GM21515 (cell line): ENCODE measurements around the gene PHLPP1.

Experiments
- ATAC-seq: cut with Tn5 transposase; IDR thresholded peaks from one replicate; pipeline ENCODE4 v1.9.1; 2021; ENCODE audit not compliant: unreplicated experiment

Gene PHLPP1

DNA sequence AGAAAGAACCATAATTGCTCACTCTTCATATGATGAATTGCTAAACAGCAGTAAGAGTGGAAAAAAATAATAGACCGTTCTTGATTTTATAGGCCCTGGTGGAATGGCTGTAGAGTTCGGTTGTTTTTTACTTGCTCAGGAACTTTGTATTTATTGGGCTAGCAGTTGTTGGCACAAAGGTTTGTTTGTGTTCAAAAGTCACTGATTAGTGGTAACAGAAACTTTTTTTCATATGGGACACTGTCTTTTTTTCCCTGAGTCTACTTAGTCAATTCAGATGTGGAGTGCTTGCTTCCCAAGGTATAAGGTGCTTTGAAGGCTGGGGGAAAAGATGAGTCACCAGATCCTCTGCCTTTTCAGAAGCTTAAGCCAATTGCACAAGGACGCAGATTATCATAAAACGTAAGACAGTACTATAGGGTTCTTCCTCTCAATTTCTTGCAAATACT, 25.8 kb downstream of the PHLPP1 start:
- ATAC-seq: no peak

DNA sequence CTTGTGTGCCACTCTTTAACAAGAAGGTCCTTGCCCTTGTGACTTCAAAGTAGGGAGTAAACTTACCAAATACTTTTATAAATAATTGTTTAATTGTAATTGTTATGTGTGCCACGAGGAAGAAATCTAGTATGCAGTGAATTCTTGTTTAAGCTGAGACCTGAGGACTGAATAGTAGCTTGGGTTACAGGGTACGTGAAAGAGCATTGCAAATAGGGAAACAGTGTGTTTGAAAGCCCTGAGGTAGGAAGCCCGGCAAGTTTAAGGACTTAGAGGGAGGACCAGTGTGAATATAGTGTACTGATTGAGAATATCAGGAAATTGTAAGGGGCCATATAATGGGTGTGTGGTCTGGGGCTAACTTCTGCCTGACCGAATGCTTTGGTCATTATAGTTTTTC, 26.2 kb downstream of the PHLPP1 start:
- ATAC-seq: no peak

DNA sequence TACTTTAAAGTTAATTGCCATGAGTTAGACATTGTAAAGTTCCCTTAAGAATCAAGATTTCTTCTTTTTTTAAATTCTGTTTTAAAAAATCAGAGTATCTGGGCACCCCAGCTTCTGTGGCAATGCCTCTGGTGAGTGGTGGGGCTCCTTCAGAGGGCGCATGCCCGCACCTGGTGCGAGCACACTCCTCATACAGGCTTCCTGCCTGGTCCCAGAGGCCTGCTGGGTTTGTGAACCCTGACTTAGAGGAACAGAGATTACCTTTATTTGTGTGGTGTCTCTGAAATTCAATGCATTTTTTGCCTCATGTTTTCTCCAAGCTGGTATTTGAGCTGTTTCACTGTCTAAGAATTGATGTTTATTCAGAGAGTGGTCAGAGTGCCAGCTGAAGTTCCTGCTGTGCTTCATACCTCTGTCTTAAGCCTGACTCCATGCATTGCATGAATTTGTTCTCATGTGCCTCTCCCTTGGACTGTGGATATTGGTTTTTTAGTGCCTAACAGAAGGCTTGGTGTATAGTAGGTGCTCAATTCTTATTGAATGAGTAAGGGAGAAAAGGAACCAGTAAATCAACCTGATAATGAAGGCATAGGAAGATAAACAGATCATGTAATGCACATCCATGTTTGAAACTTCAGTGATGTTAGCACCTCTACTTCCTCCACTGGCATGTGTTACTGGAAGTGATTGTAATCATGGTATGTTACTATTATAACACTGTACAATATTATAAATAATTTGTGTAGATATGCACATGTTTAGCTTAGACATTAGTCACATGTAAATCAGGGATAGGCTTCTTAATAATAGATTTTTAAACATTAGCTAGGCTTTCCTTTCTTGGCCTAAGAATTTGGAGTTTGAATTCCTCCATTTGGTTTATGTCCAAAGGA, 29.0 kb downstream of the PHLPP1 start:
- no peak for ATAC-seq

DNA sequence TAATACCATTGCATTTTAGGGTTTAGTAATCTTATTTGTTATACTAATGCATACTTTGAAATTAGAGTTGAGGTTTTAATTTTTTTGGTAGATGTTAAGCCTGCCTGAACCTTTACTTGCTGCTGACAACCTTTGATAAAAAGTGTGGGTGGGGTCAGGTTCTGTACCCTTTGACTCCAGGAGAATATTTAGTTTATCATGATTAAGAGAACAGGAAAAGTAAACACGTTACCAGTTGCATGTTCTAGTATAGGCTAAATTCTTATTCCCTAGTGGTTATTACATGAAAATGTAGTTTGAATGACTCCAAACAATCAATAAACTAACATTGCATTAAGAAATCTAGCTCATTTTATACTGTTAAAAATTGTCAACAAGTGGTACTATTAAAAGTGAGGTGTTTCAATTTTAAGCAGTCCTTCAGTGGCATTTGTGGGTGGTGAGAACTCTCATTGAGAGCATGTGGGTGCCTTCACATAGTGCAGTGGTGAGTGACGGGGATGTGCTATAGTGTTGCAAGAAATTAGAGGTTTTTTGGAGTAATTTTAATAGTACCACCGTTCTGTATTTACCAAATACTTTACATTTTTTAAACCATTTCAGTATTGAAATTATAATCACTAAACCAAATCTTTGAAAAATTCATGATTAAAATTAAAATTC, 29.9 kb downstream of the PHLPP1 start:
- no peak for ATAC-seq

DNA sequence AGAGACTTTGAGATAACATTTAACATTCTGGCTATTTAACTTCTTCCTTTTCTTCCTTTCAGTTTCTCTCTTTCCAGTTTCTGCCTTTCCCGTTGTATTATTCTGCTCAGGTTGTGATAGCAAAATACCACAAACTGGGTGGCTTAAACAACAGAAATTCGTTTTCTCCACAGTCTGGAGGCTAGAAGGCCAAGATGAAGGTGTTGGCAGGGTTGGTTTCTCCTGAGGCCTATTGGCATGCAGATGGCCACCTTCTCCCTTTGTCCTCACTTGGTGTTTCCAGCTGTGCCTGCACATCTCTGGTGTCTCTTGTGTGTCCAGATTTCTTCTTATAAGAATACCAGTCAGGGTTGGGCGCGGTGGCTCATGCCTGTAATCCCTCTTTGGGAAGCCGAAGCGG, 34.0 kb downstream of the PHLPP1 start:
- ATAC-seq: no peak

DNA sequence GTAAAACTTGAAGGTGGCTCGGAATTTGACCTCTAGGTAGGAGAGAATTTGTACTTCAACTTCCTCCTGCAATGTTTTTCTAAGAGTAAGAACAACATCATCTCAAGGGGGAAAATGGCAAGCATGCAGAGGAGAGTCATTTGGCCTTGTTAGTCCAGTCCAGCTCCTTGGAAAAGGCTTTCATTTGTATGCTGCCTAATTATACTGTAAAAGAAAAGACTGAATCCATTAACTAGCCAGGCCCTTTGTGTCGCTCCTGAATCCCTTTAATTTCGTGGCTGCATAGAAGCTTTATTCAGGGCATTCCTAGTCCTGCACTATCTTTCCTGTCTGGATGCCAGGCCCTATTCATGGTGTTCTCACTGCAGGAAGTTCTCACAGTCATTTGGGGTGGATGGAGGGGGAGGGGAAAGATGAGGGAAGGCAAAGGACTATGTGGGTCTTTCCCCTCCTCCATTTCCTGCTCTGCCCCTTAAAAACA, 36.0 kb downstream of the PHLPP1 start:
- no peak for ATAC-seq

GRCh38 chr18:62751977-62752376, 36.6 kb downstream of the PHLPP1 start:
- ATAC-seq: no peak

DNA sequence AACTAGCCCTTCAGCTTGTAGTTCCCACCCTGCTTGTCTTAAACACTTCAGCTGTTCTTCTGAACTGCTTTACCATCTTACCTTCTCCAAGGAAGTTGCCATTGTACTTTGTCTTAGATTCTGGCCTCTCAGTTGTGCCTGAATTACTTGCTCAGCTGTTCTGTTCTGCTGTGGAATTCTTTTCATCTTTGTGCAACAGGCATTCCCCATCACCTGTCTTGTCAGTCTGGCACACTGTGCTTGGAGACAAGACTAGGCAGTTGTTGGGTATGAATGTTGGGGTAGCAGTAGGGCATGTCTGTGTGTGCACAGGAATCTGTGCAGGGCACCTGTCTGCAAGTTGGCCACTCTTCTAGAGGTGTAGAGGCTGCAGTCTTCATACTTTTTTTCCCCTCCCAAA, 38.7 kb downstream of the PHLPP1 start:
- ATAC-seq: no peak

GRCh38 chr18:62755454-62755853, 40.1 kb downstream of the PHLPP1 start:
- no peak for ATAC-seq

GRCh38 chr18:62755946-62756345, 40.6 kb downstream of the PHLPP1 start:
- ATAC-seq: no peak

DNA sequence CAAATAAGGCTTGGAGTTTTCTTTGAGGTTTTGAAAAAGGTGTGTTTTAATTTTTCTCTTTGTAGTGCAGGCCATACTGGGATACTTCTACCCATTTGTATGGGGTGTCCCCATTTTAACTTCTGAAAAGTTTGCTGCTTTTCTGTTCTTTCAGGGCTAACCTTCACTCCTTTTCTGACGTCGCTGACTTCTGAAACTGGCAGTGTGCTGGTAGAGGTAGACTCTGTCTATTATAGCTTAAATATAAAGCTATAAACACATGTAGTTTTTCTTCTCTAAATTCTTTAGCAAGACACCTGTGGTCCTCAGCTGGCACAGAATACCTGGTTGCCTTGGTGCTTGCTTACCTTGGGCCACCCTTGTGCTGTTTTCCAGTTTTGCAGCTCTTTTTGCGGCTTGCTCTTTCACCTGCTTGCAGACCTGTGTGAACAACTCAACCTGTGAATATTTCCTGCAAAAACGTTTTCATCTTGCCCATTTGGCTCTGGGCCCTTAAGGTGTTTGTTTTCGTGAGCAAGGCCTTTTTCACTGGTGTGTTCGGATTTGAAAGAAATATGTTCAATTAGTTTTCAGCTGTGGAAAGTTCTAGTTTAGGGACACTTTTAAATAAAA, 42.2 kb downstream of the PHLPP1 start:
- ATAC-seq: no peak

- ATAC-seq: no peak
These were observed 43.2 kb downstream of the PHLPP1 start for GRCh38 chr18:62758591-62758990.

DNA sequence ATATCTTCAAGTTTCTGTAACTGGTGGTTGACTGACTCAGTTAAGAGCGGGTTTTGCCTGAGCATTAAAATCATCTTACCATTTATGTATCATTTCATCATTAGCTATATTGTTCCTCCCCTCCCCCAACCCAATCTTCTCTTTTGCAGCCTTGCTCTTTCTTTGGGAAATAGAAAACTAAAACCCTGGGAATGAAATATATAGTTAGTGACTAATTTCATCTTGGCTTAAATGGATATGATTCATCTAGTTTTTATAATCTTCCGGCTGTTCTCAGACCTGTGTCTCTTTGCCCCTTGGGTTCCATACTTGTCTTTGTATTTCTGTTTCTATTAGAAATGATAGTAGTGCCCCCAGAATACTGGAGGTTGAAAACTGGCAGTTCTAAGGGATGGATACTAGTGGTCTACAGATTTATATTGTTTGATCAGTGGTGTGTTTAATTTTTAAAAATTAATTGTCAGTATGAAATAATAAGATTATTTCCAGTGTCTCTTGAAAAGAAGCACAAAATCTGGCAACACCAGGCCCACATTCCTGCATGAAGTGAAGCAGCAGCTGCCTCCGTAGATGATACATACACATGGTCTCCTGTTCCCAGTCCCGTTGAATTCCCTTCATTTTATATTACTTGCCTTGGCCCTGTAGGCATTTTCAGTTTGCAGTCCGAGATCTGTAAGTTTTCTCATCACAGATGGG, 44.5 kb downstream of the PHLPP1 start:
- no peak for ATAC-seq

GRCh38 chr18:62760403-62760734, 45.0 kb downstream of the PHLPP1 start:
- no peak for ATAC-seq

DNA sequence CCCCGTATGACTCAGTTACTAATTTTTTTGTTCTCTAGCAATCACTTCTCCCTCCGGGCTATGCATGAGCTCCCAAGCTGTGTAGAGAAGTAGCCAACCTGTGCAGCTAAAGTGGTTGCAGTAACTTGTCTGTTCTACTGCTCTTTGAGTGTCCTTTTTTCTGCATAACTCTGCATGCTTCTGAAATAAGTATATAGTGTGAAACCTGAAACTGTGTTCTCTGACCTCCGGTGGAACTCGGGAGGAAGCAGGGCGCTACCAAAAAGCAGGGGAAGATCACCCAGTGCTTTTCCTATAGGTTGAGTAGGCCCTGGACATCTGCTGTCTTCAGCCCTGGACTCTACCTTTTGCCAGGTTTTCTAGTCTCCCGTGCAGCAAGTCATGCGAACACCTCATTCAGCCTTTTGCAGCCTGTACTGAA, 47.8 kb downstream of the PHLPP1 start:
- ATAC-seq: no peak

GRCh38 chr18:62766266-62766665, 50.9 kb downstream of the PHLPP1 start:
- no peak for ATAC-seq

- ATAC-seq: no peak
These were observed 52.0 kb downstream of the PHLPP1 start for GRCh38 chr18:62767321-62767720.

DNA sequence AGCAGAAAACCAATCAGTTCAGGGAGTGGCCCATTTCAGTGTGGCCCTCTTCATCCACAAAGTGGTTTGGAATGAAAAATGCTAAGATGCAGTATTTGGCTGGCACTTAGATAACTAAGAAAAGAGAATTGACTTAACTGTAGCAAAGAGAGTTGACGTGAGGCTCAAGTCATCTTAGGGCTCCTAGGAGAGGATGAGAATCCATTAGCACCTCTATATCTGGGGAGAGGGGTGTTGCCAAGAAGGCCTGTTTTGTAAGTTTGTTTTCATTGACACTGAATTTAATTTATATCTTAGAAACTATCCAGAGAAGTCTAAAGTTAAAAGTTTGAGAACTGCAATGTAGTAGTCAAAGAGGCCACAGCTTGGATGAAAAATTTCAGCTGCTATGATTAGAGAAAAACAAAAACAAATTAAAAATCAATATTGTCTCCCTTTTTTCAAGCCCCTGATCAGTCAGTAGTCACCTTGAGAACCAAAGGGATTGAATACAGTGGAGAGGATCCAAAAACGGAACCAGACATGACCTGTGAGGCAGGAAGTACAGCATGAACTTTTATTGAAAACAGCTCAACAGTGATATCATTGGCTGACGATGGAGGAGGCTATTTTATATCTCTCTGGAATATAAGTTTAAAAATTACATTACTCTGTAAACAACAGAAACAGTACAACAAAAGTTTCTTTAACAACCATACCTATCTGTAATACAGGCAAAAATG, 52.7 kb downstream of the PHLPP1 start:
- ATAC-seq: no peak

DNA sequence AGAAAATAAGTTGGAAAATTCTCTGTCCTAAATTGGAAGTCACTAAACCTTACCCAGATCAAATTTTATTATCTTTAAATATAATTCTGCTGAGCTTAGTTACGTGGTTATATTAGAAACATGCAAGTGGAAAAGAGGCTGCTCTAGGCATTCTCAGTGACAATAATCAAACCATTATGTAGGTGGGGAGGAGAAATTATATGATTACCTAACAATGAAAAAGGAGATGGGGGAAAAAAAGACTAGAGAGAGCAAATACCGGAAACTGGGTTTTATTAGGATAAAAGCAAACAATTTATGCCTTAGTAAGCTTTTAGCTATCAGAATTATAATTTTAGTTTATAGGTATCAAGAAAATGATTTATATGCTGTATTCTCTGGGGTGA, 53.2 kb downstream of the PHLPP1 start:
- ATAC-seq: no peak

GRCh38 chr18:62769216-62769615, 53.9 kb downstream of the PHLPP1 start:
- no peak for ATAC-seq
